Limb (tissue), 2 donors: Measurements from ENCODE around the gene ISOC2.

Experiments used
- DNase-seq, 2 donors: peaks; one replicate each; pipeline ENCODE4 v3.0.0-alpha.2; 2016; ENCODE audit errors: extremely low spot score in 2 of 2

The ISOC2 gene

DNA sequence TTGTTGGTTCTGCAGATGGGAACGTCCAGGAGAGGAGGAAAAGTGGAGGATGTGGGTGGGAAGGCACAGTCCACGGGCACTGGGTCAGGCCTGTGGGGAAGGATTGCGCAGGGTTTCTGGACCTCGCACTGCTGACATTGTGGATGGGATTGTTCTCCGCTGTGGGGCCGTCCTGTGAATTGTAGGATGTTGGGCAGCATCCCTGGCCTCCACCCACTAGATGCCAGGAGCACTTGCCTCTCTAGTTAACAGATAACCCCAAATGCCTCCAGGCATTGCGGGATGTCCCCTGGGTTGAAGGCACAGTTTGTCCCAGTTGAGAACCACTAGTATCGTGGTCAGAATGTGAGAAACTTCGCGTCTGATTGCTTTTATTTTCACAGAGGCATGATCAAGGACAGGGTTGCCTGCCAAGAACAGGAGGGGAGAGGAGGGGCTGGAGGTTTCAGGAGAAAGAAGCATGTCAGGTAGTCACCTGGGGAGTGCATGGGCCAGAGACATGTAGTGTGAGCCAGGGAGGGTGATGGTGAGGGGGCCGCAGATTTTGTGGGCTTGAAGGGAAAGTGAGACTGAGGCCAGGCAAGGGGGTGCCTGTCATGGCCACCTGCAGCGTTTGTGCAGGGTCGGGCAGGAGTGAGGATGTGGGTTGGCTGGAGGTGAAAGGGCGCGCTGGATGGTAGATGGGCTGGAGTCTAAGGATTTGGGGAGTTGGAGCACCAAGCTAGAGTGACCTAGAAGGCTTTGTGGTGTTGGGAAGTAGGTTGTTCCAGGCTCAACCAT is 18.2 kb upstream of the ISOC2 start:
- no peak for DNase-seq

DNA sequence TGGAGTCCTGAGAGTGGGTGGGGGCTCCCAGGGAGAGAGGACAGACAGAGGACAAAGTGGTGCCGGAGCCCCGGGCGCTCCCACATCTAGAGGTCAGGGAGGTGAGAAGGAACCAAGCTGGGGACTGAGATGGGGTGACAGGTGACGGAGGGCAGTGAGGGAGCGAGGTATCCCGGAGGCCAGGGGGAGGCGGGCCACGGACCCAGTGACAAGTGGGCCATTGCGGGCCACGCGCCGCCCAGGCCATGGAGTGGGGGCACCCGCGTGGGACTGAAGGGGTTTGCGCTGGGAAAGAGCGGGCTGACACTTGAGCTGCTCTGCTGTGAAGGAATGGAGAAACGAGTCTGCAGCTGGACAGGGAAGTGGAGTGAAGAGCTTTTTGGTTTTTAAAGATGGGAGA is 17.6 kb upstream of the ISOC2 start:
- DNase-seq, result no peak

DNA sequence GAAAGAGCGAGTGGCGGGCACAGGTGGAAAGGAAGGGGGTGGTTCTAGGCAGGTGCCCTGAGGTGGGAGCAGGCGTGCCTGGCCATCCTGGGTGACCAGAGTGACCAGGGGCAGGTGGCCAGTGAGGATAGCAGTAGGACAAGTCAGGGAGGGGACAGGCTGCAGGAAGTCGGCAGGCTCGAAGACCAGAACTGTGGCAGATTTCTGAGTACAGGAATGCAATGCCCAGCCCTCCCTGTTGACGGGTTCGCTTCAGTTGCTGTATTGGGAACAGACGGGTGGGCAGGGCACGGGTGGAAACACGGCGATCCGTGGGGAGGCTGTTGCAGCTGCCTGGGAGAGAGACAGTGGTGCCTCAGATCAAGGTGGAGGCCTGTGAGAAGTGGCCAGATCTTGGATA is 16.9 kb upstream of the ISOC2 start:
- no peak for DNase-seq

DNA sequence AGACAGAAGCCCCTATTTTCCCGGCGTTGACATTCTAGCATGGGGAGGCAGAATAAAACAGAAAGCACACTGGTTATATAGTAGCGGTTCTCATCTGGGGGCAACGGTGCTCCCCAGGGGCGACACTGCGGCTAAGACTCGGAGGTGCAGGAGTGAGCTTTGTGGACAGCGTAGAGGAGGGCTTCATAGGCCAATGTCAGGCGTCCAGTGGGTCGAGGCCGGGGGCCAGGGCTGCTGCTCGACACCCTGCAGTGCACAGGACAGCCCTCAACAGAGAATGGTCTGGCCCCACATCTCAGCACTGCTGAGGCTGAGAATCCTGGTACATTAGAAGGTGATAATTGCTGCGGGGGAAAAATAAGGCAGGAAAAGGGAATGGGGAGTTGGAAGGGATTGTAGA is 16.5 kb upstream of the ISOC2 start:
- no peak for DNase-seq

DNA sequence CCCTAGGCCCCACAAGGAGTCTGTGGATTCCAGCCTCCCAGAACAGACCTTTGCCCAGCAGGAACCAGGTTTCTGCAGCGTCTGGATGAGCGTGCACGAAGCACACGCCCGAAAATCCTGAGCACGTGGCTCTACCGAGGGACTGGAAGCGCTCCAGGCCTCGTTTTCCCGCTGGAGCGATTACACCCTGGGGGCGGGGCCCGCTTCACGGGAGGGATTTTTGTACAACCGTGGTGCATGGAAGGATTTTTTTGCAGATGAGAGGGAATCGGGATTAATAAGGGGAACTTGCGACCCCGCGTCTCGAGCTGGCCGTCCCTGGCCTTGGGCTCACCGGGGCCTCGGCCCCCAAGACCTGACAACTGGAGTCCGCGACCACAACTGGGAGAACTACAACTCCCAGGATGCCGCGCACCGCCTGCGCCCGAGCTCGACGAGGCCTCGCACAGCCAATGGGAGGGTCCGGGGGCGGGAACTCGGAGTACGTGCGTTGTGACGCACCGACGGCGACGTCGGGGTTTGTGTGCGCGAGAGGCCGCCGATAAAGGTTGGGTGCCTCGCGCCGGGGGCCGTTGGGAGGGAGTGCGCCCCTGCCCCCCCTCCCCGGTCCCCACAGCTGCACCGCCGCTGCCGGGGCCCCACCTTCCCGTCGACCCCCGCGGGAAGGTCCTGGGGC is 14.8 kb upstream of the ISOC2 start, which contains the start of gene ZNF628:
TSS of gene ZNF628 (plus strand) at position 518 of the 676 bp plus-strand sequence. CDS start 3,294 bp downstream, outside the sequence.
- peak; percentile 98 to 99 for DNase-seq

DNA sequence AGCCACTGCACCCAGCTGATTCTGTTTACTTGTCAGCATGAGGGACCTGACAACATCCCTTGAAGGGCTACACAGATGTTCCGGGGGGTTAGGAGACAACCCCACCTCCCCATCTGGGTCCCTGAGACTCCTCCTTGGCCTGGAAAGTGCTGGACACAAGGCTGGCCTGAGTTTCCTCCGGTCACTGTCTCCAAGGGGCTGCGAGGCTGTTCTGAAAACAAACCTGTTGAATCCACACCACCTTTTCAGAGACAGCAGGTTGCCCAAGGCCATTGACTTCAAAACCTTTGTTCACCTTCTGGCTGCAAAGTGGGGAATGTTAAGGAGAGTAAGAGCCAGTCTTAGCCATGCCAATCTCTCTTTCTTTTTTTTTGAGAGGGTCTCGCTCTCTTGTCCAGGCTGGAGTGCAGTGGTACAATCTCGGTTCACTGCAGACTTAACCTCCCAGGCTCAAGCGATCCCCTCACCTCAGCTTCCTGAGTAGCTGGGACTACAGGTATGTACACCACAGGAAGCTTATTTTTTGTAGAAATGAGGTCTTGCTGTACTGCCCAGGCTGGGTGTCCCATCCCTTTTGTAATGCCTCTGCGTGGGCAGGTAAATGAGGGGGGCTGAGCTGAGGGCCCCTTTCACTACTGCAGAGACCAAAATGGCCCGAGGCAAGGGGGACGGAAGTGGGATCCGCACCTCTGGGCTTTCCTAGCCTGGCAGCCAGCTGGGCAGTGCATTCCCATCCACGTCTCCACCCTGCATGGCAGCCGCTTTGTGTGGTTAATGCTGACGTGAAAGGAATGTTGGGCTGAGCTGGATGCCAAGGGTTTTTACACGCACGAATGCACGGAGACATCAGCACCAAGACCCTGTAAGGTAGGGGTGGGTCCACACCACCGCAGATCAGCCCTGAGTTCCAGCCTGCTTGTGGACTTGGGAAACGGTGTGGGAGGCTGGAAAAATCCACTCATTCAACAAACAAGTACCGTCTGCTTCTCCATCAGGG is 13.1 kb upstream of the ISOC2 start:
- peak in 1 of 2 donors; percentile 46 for DNase-seq

DNA sequence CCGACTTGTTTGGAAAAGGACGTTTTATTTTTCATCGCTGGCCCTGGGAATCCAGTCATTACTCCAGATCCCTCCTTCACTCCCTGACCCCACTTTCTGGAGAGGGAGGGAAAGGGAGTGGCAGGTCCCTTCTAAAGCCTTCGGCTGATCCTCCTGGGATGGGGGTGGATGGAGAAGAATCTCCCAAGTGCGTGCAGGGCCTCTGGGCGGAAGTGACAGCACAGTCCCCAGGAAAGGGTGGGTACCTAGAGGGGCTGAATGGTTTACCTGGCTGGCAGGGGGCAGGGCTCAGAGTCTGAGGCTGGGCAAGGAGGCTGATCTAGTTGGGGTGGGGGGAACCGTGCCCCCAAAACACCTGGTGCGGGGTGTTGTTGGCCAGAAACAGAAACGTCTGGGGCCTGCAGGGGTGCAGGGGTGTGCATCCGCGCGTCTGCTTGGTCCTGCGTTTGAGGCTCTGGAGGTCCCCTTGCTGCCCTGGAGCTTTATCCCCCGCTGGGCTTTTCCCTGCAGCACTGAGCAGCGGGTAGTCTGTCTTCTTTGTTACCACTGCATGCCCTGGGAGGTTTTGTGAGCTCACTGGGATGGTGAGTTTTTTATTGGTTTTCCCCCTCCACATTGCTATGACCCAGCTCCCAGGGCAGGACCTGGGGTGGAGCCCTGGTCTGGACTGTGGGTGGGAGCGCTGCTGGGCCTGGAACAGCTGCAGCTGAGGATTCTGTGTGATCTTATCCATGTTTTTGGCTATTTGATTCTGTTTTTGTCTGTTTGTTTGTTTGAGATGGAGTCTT is 12.0 kb upstream of the ISOC2 start:
- DNase-seq, result no peak

DNA sequence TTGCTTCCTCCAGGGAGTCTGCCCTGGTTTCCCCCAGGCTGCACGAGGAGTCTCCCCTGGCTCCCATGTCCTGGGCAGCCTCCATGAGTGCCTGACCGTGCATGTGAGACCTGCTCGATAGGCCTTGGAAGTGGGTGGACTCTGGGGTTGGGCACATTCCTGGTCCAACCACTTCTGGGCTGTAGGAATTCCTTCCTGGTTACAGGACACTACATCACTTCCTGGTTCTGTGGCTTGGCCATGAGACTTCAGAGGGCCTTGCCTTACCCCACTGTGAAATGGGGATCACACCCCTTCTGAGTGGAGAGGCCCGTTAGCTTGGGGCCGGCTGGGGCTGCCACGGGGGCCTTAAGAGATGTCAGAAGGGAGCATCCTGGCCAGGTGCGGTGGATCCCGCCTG is 11.0 kb upstream of the ISOC2 start:
- no peak for DNase-seq

DNA sequence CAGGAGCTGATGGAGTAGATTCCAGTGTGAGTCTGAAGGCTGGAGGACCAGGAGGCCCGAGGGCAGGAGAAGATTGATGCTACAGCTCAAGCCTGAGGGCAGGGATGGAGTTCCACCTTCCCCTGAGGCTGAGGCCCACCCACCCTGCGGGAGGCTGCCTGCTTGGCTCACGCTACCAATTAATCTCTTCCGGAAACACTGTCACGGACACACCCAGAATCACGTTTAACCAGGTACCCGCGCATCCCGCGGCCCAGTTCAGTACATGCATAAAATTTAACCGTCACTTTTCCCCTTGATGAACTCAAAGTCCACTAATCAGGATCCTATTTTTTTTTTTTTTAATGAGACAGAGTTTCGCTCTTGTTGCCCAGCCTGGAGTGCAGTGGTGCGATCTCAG is 9.8 kb upstream of the ISOC2 start:
- DNase-seq, result no peak

DNA sequence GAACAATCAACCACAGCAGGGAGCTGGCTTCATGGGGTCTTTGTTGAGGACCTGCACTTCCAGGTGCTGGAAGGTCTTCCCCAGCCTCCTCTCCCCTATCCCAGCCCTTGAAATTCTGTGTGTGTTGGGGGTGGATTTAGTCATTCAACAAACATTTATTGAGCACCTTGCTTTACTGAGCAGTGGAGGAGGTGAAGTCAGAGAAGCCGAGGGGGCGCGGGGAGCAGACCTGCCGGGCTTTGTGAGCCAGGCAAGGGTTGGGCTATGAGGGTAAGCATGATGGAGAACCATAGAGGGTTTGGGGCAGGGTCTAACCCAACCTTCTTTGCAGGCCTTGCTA is 6.6 kb upstream of the ISOC2 start:
- DNase-seq, result no peak

DNA sequence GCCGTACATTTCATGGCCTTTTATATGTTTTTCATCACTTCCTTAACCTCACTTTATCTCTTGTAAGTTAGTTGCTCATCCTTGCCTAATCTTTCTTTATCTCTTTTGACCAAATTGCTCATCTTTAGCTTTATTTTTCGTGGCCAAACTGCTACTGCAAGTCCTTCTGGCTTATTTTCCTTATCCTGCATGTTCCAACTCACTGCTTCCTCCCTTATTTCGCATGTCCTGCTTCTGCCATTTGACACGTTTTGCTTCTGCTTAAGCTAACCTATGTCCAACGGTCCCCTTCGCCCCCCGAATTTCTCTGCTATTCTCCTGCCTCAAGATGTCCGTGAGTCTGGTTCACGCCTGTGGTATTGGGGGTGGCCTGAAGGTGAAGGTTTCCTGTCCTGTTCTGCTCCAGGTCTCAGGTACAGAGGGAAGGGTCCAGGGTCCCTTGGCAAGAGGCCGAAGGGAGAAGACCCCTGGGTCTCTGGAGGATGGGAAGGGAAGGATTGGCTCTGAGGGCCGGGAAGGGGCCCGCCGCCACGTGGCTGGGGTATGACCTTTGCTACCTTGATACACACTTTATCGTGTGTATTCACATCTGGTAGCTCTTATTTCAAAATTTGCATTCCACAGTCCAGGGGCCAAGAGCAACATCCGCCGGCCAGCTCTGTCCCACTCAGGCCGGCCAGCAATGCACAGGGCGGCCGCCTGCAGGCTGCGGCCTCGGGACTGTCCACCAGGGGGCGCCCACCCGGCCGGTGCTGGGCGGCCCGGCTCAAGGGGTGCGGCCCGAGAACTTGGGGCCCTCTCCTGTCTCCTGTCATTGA is 6.0 kb upstream of the ISOC2 start:
- DNase-seq, result peak; percentile 46 to 80

DNA sequence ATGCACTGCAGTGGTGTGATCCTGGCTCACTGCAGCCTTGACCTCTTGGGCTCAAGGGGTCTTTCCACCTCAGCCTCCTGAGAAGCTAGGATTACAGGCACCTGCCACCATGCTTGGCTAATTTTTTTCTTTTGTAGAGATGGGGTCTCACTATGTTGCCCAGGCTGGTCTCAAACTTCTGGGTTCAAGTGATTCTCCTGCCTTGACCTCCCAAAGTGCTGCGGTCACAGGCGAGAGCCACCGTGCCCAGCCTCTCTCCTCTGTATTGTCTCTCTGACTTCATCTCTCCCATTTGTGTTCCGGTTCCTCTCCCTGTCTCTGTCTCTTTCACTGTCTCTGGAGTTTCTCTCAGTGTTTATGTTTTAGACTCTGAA is 4.8 kb upstream of the ISOC2 start:
- DNase-seq, result no peak

DNA sequence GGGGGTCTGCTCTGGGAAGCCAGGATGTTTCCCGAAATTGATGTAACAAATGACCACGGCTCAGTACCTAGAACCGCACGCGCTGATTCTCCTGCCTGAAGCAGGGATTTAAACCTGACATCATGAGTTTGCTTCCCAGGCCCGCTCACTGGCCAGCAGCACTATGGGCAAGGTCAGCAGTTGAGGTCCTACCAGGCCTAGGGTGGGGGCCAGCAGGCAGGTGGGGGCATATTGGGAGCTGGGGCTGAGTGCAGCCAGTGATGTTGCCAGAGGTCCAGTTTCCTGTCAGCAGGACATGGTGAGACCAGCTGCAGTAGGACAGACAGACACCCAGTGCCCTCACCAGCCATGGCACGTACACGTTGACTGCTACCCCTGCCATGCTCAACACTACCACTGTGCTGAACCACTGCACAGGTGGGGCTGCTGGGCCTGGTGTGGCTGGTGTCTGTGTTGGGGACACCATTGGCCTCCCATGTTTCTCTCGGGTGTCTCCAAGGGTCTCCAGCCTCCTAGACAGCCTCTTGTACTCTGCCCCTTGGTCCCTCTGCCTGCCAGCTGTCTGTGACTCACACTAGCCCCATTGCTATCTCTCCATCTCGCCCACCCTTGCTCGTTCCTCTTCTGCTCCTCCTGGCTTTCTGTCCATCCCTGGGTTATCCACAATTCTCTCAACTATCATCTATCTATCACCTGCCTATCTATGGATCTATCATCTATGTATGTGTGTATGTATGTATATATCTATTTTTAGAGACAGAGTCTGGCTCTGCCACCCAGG is 4.2 kb upstream of the ISOC2 start:
- no peak for DNase-seq

DNA sequence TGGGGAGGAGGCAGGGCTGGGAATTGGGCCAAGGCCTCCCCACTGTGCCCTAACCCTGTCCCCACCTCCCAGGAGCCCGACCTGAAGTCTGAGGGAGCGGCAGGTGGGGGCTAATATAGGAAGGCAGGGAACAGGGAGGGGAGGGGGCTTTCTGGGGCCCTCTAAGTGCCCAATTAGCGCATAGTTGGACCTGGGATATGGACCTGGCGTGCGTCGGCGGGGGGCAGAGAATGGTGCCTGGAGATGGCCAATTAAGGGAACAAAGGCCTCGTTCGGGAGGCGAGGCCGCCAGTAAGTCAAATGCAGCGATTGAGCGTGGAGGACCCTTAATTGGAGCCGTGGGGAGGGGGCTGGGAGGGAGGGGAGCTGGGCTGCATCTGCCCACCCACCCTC is 3.2 kb upstream of the ISOC2 start, which contains the start of gene C19orf85:
TSS of gene C19orf85 (minus strand) at position 90 of the 393 bp plus-strand sequence. CDS start 197 bp downstream, outside the sequence.
- DNase-seq, result peak in 1 of 2 donors; percentile 26

DNA sequence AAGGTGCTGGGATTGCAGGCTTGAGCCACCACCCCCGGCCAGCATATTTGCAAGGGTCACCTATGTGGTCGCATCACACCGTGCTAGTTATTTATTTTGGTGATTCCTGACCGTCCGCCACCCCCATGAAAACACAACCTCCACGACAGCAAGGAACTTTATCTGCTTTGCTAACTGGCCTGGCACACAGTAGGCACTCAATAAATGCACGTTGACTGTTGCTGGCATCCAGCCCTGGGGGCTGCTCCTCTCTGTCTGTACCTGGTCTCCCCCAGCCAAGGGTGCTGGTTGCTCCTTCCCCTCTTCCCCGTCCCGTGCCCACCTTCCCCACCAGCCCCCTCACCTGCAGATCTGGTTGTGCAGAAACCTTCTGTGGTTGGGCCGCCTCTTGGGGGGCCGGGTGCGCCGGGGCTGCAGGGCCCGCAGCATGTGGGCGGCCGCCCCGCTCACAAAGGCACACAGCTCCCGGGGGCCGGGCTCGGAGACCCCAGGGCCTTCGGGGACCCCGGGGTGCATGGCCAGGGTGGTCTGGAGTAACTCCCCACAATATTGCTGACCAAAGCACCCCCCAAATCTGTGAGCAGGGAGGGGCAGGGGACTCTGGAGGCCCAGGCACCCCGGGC is 2.7 kb upstream of the ISOC2 start:
- peak in 1 of 2 donors; percentile 29 for DNase-seq

DNA sequence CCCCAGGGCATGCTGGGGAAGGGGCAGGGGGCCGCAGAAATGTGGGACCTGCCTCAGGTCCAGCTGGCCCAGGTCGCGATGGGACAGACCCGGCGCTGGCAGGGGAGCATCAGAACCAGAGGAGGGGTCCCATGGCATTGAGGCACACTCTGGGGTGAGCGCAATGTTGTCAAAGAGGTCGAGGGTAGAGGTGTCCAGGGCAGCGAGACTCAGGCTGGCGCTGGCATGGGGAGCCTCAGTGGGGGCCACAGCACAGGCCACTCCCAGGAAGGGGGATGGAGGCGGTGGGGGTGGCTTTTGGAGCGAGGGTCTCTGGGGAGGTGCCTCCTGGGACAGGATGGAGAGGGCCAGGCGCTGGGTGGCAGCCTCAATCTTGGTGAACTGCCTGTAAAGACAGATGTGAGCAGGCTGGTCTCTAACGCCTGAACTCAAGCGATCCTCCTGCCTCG is 2.2 kb upstream of the ISOC2 start:
- DNase-seq, result no peak

DNA sequence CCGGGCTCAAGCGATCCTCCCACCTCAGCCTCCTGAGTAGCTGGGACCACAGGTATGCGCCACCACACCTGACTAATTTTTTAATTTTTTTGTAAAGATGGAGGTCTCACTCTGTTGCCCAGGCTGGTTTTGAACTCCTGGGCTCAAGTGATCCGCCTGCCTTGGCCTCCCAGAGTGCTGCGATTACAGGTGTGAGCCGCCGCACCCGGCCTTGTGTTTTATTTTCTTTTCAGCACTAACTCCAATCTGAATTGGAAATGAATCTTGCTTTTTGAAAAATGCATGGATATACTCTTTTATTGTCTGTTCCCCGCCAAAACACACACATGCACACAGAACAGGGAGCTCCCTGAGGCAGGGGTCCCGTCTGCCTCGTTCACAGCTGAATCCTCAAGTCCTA is 1.3 kb upstream of the ISOC2 start:
- DNase-seq, result no peak

DNA sequence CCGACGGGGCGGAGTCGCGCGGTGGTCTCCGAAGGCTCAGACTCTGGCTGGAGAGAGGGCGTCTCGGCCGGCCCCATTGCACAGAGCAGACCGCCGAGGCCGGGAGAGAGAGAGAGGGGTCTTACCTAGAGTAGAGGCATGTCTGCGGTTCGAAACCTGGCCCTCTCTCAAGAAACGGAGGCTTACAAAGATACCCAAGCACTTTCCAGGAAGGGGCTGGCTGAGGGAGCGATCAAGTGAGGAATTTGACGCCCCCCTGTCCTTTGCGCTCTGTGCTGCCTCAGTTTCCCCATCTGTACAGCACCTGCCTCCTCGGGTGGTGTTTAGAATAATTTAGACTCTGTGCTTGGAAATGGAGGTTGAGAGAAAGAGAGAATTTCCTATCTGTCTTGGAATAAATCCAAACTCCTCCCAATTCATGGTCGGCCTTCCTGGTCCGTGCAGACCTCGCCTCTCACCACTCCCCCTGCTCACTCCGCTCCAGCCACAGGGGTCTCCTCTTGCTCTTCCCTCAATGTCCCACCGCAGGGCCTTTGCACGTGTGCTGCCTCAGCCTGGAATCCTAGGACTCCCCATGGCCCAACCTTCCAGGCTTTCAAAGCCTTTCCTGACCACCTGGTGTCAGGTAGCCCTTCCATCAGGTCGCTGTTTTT is 658 bp upstream of the ISOC2 start:
- DNase-seq, result no peak
